Measurements from ENCODE around the gene CHKB. TPM values are rescaled to one million over a fixed set of nuclear protein-coding genes. Genes with fewer than 3 reads are reported as not detected.

CHKB gene
- total and polyA plus RNA-seq, 2 of the 8 experiments (the other 6 are each of a cell fraction or from before 2014, with no cell fraction given) = 27.9 to 42.2 TPM

DNA sequence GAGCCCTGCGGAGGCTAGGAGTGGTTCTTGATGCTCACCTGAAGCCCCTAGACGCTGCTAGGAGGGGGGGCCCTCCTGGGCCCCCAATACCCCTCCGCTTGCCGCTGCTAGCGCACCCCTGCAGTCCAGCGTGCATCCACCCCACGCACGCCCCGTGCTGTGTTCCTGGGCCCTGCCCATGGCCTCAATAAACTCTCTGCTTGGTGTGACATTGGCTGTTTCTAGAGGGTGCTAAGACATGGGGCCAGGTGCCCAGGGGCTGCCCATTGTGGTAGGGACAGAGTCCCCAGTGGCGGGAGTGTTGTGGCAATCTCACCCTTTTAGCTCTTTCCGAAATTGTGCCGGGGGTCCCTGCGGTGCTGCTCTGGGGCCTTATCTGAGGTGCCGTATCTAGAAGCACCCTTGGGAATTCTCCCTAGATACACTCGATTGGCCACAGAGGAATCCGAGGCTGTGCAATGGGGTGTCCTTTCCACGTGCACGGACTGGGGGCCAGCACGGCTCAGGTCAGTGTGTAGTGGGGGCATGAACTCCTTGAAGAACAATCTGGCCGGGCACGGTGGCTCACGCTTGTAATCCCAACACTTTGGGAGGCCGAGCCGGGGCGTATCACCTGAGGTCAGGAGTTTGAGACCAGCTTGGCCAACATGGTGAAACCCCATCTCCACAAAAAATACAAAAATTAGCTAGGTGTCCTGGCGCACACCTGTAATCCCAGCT is 28.9 kb upstream of the CHKB start (continued):
- TF ChIP-seq NANOG (IDR thresholded peaks at IDR 0.05; ENCODE audit: insufficient read depth, low read depth, low read length, poor library complexity, severe bottlenecking) (no peak), PHF8 (conservative IDR thresholded peaks at IDR 0.05; ENCODE audit: low read depth, low read length) (no peak), TCF12 (IDR thresholded peaks at IDR 0.05; ENCODE audit: low read depth, low read length) (no peak), CHD7 (IDR thresholded peaks at IDR 0.05; ENCODE audit: insufficient replicate concordance, low read length) (no peak), RBBP5 (IDR thresholded peaks at IDR 0.05; ENCODE audit: borderline replicate concordance, low read depth, low read length) (no peak)
